HG03039 (cell line): Measurements from ENCODE around the gene ADAM8.

Experiments used
- ATAC-seq: cut with Tn5 transposase; IDR thresholded peaks from one replicate; pipeline ENCODE4 v1.9.1; 2021; ENCODE audit warnings: mild to moderate bottlenecking, moderate library complexity; ENCODE audit not compliant: unreplicated experiment

ADAM8 gene

DNA sequence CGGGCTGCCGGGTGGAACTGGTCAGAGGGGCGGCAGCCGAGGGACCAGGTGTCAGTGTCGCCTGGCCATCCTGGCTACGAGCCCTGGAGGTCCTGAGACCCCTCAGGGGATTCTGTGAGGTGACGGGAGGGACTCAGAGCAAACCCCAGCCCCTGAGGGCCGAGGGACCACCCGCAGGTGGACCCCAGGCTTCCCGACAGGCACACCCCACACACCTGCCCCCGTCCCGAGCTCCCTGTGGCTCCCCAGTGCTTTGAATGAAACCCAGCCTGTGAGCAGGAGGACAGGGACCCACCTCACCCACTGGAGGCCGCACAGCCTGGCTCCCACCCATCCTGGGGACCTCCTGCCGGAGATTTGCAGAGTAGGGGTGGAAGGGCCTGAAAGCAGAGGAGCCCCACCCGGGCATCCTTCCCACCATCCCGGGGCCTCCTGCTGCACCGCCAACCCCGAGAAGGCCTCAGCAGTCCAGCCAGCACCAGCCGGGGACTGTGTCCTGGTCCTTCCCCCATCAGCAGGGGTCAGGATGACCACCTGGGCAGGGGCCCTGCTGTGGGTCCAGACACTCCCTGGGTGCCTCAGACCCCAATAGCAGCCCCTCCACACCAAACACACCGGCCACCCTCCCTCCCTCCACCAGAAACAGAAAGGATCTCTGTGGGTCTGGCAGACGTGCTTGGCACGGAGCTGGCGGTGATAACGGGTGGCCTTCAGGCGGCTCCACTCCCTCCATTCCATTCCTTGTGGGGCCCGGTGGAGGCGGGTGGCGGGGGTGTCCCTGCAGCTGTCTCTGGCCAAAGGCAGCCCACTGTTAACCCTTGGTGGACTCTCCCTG, 25.1 kb downstream of the ADAM8 start:
- ATAC-seq = no peak

- no peak for ATAC-seq
Measured at GRCh38 chr10:133249975-133250754, 26.5 kb downstream of the ADAM8 start.

DNA sequence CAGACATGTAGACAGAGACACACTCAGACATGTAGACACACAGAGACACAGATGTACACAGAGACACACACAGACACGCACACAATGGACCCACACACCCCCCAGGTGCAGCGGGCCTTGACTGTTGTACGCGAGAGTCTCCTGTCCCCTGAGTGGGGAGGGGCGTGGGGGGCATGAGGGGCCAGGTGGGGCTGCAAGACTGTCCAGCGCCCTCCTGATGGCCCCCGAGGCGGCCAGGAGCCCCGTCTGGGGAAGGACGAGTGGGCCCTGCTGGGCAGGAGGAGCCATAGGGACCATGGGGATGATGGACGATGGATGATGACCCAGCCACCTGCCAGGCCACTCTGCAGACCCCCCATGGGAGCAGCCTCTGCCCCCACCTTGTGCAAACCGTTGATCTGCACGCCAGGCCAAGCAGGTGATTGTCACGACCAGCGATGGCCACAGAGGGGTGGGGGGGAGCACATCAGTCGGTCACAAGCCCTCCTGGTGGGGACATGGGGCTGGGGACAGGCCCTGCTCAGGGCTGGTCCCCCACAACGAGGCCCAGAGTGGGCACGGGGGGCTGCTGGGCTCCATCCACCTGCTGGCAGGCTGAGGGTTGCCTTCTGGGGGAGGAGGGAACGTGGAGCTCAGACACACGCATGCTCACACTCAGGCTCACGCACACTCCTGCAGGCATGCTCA, 27.4 kb downstream of the ADAM8 start:
- no peak for ATAC-seq

DNA sequence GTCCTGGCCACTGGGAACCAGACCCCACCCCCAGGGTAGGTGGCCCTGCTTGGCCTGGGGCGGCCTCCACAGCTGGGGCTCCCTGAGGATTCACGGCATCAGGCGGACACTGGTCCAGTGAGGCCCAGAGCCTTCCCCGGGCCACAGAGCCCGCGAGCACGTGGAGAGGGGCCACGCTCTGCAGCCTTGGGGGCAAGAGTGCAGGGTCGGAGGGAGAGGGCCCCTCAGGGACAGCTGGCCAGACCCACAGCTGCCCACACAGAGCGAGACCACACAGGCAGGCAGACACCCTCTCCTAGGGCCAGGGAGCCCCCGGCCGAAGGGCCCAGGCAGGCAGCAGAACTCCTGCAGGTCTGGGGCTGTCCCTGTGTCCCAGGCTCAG, 28.3 kb downstream of the ADAM8 start:
- ATAC-seq = no peak

- no peak for ATAC-seq
Measured at GRCh38 chr10:133247681-133248333, 28.9 kb downstream of the ADAM8 start.

DNA sequence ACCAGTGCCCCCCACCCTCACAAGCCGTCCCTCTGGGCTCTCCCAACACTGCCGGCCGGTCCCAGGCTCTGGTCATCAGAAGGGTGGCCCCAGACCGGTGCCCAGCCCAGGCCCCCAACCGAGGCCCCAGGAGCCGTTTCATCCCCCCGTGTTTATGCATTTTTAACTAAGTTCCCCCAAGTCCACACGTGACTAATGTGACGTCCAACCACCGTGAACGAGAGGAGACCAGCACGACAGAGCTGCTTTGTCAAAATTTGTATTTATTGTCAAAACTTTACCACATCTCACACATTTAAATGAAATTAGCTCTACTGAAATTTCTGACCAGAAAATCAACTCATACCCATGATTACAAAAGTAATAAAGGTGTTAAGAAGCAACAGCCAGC, 30.4 kb downstream of the ADAM8 start:
- no peak for ATAC-seq

GRCh38 chr10:133245439-133246235, 31.0 kb downstream of the ADAM8 start:
- ATAC-seq = no peak

DNA sequence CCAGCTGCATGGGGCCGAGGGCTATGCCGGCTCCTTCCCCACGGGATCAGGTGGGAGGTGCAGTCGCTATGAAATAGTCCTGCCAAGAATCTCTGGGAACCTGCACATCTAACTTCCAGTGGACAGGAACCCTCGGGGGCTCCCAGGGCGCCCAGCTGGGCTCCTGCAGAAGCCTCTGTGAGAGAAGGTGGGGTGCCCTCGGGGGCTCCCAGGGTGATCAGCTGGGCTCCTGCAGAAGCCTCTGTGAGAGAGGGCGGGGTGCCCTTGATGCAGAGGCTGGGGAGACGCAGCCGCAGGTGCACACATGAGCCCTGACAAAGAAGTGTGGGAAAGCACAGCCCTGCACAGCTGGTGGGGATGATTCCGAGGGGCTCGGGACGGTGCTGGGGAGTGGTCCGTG, 33.1 kb downstream of the ADAM8 start:
- ATAC-seq = no peak

DNA sequence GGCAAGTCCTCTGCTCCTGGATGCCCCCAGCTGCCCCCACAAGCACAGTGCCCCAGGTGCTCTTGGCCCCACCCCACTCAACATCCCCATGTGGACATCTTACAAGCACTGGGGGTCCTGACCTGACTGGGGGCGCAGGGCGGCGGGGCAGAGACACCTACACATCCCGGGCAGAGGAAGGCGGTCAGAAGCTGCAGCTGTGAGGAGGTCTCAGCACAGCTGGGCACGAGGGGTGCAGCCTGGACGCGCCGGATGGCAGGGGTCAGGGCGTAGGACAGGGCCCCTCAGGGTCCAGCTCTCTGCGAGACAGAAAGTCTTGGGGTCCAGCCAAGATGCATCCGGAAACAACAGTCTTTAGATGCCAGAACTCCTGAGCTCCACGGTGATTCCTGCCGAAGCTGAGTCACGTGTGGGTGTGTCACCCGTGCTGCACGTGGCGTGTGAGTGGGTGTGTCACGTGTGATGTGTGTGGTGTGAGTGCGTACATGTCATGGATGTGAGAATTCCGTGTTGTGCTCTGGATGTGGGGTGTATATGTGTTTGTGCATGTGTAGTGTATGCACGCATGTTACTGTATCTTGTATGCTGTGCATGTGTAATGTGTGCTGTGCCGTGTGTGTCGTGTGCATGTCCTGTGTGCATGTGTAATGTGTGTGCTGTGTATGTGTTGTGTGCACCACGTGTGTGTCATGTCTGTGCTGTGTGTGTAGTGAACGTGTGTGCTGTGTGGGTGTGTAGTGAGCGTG, 33.9 kb downstream of the ADAM8 start:
- no peak for ATAC-seq

- ATAC-seq = no peak
Measured at GRCh38 chr10:133241501-133242205, 35.0 kb downstream of the ADAM8 start.

GRCh38 chr10:133239990-133240389, 36.7 kb downstream of the ADAM8 start:
- ATAC-seq = no peak

GRCh38 chr10:133238466-133238804, 38.2 kb downstream of the ADAM8 start:
- ATAC-seq = no peak

GRCh38 chr10:133237588-133238465, 38.8 kb downstream of the ADAM8 start, which contains the start of gene VENTX:
Gene VENTX, plus strand, starts transcription at chr10:133237855. Its CDS starts 60 bp downstream, at chr10:133237915.
- ATAC-seq = no peak

DNA sequence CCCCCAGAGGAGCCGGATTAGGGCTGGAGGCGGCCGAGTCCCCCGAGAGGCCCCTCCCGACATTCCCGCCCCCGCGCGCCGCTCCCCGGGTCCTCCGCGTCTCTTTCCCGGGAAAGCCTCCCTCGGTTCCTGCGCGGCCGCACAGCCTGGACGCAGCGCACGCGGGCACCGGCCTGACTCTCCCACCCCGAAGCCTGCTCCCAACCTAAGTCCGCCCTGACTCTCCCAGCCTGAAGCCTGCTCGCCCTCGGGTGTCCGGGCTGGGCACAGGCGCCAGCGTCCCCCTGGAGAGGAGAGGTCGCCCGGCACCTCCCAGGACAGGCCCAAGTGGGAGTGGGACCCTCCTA, 39.5 kb downstream of the ADAM8 start:
- no peak for ATAC-seq

- ATAC-seq = no peak
Measured at GRCh38 chr10:133236401-133237240, 40.0 kb downstream of the ADAM8 start.

GRCh38 chr10:133235932-133236331, 40.7 kb downstream of the ADAM8 start:
- no peak for ATAC-seq

DNA sequence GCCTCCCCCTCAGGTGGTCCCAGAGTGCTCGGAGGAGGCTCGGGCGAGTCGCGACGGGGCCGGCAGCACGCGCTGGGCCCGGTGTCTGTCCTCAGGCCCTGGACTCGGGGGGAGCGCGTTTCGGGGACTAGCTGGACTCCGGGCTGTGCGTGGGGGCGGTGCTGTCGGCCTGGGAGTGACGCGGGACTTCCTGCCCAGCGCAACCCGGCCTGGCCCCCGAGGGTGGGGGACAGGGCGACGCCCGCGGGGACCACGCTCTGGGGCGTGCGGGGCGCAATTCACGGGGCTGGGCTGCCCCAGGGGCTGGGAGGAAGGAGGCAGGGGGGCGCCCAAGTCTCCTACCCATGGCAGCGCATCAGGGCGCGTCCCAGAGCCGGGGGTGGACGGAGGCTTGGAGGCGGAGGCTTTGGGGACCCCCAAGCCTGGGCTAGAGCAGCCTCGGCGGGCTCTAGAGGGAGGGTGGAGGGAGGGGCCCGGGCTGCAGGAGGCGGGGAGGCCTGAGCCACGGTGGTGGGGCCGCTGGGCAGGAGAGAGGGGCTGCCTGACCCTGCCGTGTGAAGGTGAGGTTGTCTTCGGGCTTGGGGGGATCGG, 41.3 kb downstream of the ADAM8 start:
- ATAC-seq = no peak
